GM12878 (cell line): ENCODE data around the gene HIKESHI. TPM values are rescaled to one million over a fixed set of nuclear protein-coding genes. Genes with fewer than 3 reads are reported as not detected.

Experiments used
- ASH2L ChIP-seq: fragments of 300-600, 200-600 bp; sonication (generic); IDR thresholded peaks from 2 replicates; pipeline ENCODE4 v1.6.1; 2017; ENCODE audit warnings: low read depth, mild to moderate bottlenecking, borderline replicate concordance
- BMI1 ChIP-seq: fragments of 450-650 bp; IDR thresholded peaks from 2 replicates; pipeline ENCODE4 v1.6.1; 2016; ENCODE audit warnings: mild to moderate bottlenecking, moderate library complexity, borderline replicate concordance
- CUX1 ChIP-seq: IDR thresholded peaks from 2 replicates; pipeline ENCODE4 v1.6.1; 2012; ENCODE audit warnings: improper control_type of control experiment, low read depth, low read length; ENCODE audit not compliant: insufficient replicate concordance
- IRF3 ChIP-seq: fragments of 450-650 bp; IDR thresholded peaks from 2 replicates; pipeline ENCODE4 v1.6.1; 2014; ENCODE audit warnings: mild to moderate bottlenecking
- PAX8 ChIP-seq: fragments of 450-650 bp; IDR thresholded peaks from 2 replicates; pipeline ENCODE4 v1.6.1; 2017; ENCODE audit warnings: mild to moderate bottlenecking, moderate library complexity
- SMARCA5 ChIP-seq: fragments of 450-650 bp; IDR thresholded peaks from 2 replicates; pipeline ENCODE4 v1.6.1; 2017; ENCODE audit warnings: mild to moderate bottlenecking
- SMC3 ChIP-seq: IDR thresholded peaks from 2 replicates; pipeline ENCODE4 v1.6.1; 2011; ENCODE audit warnings: low read length, improper control_type of control experiment, borderline replicate concordance
- SRF ChIP-seq, 2 experiments: IDR thresholded peaks; 2 replicates each; pipeline ENCODE4 v1.6.1; 2011; ENCODE audit warnings: low read depth in 2 of 2, low read length in 2 of 2, mild to moderate bottlenecking in 1 of 2, moderate library complexity in 1 of 2
- polyA plus RNA-seq, 11 experiments: library from polyadenylated mRNA; depleted of rRNA in 4 of 11; unstranded in 6 of 11; stranded (reverse) in 5 of 11; fragments of >200 nt; fragmentation: Nextera tagmentation in 4 of 11; fragmentation: Illumina TruSeq in 1 of 11; extraction: Ambion mirVana in 4 of 11; extraction: Trizol in 1 of 11; gene quantifications; 1 replicate in 1 of 11; 2 replicates in 10 of 11; pipeline versions ENCODE4 v1.2.1 to v1.2.3, GENCODE V29; 2011 to 2016; ENCODE audit warnings: inconsistent platforms in 2 of 11, missing spikeins in 2 of 11, low read depth in 1 of 11
- total RNA-seq, 4 experiments: library from RNA; depleted of rRNA in 3 of 4; stranded (reverse); fragments of >200 nt in 3 of 4; fragmentation: Illumina TruSeq in 1 of 4; extraction: Trizol in 1 of 4; gene quantifications; 2 replicates each; pipeline versions ENCODE4 v1.2.1 to v1.2.3, GENCODE V29; 2013 to 2021

HIKESHI gene
- total and polyA plus RNA-seq, 10 of the 15 experiments (the other 5 are each of a cell fraction or from before 2014, with no cell fraction given) = 42.3 to 228 (median 85.7) TPM

- no peak for TF ChIP-seq CUX1
- no peak for TF ChIP-seq PAX8
- no peak for TF ChIP-seq BMI1
- no peak for TF ChIP-seq SRF (IDR thresholded peaks at IDR 0.05; ENCODE audit: low read depth in 2 of 2, low read length in 2 of 2)
- TF ChIP-seq ASH2L = no peak
- TF ChIP-seq IRF3 = no peak
- TF ChIP-seq SMC3 = no peak
- no peak for TF ChIP-seq SMARCA5
Measured at GRCh38 chr11:86264649-86265048, 37.4 kb upstream of the HIKESHI start (continued).
